Left lung (tissue), 10 donors: ENCODE data around the gene ZCWPW1. TPM values are rescaled to one million over a fixed set of nuclear protein-coding genes. Genes with fewer than 3 reads are reported as not detected.

ENCODE experiments used
- ATAC-seq: fragments of 200-7000 bp; cut with Tn5 transposase; one replicate; pipeline ENCODE4 v1.9.1; 2020; ENCODE audit warnings: moderate library complexity
- DNase-seq, 4 donors: peaks; one replicate each; pipeline ENCODE4 v3.0.0-alpha.2; 2013 to 2020
- H3K27ac ChIP-seq, 2 donors: fragments of 200-600 bp; sonication (generic) in 1 of 2; one replicate each; pipeline versions ENCODE4 v1.5.0 to v1.8.0; 2020 to 2021
- H3K27me3 ChIP-seq, 2 donors: fragments of 200-600 bp; sonication (generic) in 1 of 2; one replicate each; pipeline versions ENCODE4 v1.5.0 to v1.8.0; 2020 to 2021
- H3K36me3 ChIP-seq, 2 donors: fragments of 200-600 bp; sonication (generic) in 1 of 2; one replicate each; pipeline versions ENCODE4 v1.5.0 to v1.8.0; 2020 to 2021
- H3K4me1 ChIP-seq, 2 donors: fragments of 200-600 bp; one replicate each; pipeline ENCODE4 v1.8.0; 2021
- H3K4me3 ChIP-seq, 2 donors: fragments of 200-600 bp; sonication (generic) in 1 of 2; one replicate each; pipeline versions ENCODE4 v1.5.0 to v1.8.0; 2020 to 2021; ENCODE audit warnings: mild to moderate bottlenecking in 1 of 2
- H3K9me3 ChIP-seq, 2 donors: fragments of 200-600 bp; sonication (generic) in 1 of 2; one replicate each; pipeline versions ENCODE4 v1.5.0 to v1.8.0; 2020 to 2021
- intact Hi-C, 2 donors: fragments of 100-400 bp; cut with DNase I; formaldehyde crosslinking; loops; one replicate each; pipeline versions ENCODE4 v1.11.2 to v1.14.2; 2022
- polyA plus RNA-seq, 6 donors: library from polyadenylated mRNA; unstranded; fragments of 120-200 nt; gene quantifications; one replicate each; pipeline ENCODE4 v1.2.1, GENCODE V29; 2013; ENCODE audit not compliant: insufficient read length in 6 of 6
- total RNA-seq, 2 donors: library from RNA; stranded (reverse); fragmentation: NEBNext Ultra II Directional; extraction: Animal tissue kit (Norgen Biotek cat#: 25700); gene quantifications; one replicate each; pipeline ENCODE4 v1.2.1, GENCODE V29; 2021
- TF ChIP-seq, protein P1 (sequence below), 2 donors: fragments of 200-600 bp; sonication (generic) in 1 of 2; IDR thresholded peaks; one replicate each; pipeline versions ENCODE4 v1.5.0 to v1.8.0; 2021; ENCODE audit warnings: antibody characterized with exemption in 2 of 2
- donor health status: DM: no; HTN: yes; CAD: no.
- donor health status: DM: no; HTN: no; CAD: no.

ZCWPW1 gene
- total and polyA plus RNA-seq, 8 donors: 2.9 to 9.8 (median 8.6) TPM

- DNase-seq (peak; percentile 74 to 98 (median 88)), ATAC-seq (peak; percentile 81)
- Histone ChIP-seq H3K4me1 (peaks cover 6 to 53% of the 10 kb centered on the region in 2 donors), H3K9me3 (no peaks in the 10 kb centered on the region), H3K4me3 (no peak overlapping the region), H3K27ac (no peak overlapping the region), H3K36me3 (peaks cover 0 to 76% of the 10 kb centered on the region in 2 donors), H3K27me3 (no peaks in the 10 kb centered on the region)
- intact Hi-C loops: loop anchor here (5.0 to 10.0 kb wide), 2 partner anchors 88 to 215 kb away; no protein-coding TSS in a partner anchor
- TF ChIP-seq, protein P1, sequence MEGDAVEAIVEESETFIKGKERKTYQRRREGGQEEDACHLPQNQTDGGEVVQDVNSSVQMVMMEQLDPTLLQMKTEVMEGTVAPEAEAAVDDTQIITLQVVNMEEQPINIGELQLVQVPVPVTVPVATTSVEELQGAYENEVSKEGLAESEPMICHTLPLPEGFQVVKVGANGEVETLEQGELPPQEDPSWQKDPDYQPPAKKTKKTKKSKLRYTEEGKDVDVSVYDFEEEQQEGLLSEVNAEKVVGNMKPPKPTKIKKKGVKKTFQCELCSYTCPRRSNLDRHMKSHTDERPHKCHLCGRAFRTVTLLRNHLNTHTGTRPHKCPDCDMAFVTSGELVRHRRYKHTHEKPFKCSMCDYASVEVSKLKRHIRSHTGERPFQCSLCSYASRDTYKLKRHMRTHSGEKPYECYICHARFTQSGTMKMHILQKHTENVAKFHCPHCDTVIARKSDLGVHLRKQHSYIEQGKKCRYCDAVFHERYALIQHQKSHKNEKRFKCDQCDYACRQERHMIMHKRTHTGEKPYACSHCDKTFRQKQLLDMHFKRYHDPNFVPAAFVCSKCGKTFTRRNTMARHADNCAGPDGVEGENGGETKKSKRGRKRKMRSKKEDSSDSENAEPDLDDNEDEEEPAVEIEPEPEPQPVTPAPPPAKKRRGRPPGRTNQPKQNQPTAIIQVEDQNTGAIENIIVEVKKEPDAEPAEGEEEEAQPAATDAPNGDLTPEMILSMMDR (IDR thresholded peaks at IDR 0.05): peak; percentile 93 to 98
Observed at GRCh38 chr7:100469227-100470044, 40.9 kb upstream of the ZCWPW1 start.

DNA sequence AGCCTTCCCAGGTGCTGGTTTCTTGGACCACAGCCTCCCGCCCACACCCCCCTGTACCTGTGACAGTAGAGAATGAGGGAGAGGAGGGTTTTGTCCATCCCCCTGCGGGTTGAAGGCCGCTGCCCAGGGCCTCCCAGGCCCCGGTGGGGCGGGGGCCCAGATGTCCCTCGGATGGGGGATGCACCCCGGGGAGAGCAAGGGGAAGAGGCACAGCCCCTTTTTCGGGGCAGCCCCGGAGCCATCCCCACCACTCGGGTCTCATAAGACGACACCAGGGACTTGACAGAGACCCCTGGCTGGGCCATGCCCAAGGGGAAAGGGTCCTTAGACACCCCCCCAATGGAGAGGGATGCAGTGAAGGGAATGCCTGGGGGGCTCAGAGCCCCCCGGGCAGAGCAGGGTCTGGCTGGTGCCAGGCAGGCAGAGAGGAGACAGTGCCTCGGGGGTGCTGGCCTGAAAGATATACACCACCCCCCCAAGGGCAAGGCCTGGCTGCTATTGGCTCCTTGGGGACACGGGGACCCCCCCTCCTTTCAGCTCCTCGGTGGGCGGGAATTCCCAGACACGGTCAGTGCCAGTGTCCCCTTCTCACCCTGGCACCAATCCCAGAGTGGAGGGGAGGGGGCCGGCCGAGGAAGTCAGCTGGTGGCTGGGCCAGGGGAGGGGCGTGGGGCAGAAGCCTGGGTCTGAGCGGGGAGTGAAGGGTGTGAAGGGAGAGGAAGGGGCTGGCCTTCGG lies 39.3 kb upstream of the ZCWPW1 start:
- ATAC-seq (no peak), DNase-seq (peak in 1 of 4 donors; percentile 77)
- TF ChIP-seq, protein P1 (IDR thresholded peaks at IDR 0.05): no peak
- Histone ChIP-seq H3K27ac (no peak overlapping the region), H3K27me3 (no peaks in the 10 kb centered on the region), H3K9me3 (no peaks in the 10 kb centered on the region), H3K36me3 (peaks cover 0 to 67% of the 10 kb centered on the region in 2 donors), H3K4me1 (peaks cover 1 to 37% of the 10 kb centered on the region in 2 donors), H3K4me3 (no peak overlapping the region)
- intact Hi-C loops: no loop called here

DNA sequence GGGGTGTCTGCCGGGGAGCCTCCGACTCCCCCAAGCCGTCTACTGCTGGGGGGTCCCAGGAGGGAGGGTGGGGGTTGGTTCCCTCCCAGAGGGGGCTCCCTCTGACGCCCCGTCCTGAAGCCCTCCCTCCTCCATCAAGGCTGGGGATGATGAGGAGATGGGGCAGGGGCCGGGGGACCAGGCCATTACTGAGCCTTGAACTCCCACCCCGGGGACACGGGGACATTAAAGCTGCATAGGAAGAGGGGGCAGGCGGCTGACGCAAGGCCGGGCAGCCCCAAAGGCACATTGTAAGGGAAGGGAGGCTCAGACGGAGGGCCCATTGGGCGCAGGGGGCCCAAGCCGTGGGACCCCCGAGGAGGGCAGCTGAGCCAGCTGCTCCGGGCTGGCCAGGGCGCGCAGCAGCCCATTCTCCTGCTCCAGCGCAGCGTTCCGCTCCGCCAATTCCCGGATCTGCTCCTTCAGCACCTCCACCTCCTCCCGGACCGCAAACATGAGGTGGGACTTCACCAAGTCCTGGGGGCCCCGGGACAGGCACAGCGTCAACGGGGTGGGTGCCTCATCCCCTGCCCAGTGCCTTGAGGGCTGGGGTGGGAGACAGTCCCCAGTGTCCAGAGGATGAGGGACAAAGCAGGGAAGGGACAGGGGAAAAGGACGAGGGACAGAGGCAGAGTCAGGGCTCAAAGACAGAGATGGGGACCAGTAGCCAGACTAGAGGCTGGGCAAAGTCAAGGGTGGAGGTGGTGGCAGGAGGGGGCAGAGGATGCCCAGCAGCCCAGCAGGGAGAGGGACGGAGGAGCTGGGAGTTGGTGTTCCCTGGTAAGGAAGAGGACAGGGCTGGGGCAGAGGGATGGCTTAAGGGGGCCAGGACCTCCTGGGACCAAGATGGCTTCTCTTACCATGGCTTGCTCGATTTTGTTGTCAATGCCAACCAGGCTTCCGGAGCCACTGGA lies 38.4 kb upstream of the ZCWPW1 start:
- peaks cover 0 to 62% of the 10 kb centered on the region in 2 donors for H3K36me3 ChIP-seq
- ATAC-seq: no peak
- intact Hi-C loops: no loop called here
- H3K4me1 ChIP-seq: peaks cover 0 to 32% of the 10 kb centered on the region in 2 donors
- no peak overlapping the region for H3K27ac ChIP-seq
- no peak overlapping the region for H3K4me3 ChIP-seq
- TF ChIP-seq, protein P1 (IDR thresholded peaks at IDR 0.05): no peak
- no peak for DNase-seq
- H3K27me3 ChIP-seq: no peaks in the 10 kb centered on the region
- H3K9me3 ChIP-seq: no peaks in the 10 kb centered on the region

DNA sequence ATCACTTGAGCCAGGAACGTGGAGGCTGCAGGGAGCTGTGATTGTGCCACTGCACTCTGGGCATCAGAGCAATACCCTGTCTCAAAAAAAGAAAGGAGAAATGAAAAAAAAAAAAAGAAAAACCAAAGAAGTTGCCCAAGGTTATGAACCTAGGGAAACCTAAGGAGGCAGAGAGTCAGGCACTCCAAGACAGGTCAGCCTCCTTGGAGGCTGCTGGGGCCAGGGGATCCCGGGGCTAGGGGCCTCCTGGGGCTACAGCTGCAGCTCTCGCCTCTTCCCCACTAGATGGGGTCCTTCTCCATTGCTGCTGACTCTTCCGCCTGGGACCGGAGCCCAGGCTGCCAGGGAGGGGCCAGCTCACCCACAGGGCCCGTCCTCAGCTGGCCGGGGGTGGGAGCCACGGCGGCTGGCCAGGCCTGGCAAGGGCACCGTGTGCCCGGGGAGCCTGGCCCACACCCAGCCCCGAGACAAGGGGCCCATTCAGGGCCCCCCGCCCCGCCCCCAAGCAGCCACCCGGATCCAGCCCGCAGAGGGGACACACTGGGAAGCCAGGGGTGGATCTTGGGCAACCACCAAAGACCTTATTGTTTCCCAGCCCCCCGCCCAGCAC lies 37.3 kb upstream of the ZCWPW1 start:
- DNase-seq (peak; percentile 68 to 91 (median 82)), ATAC-seq (peak; percentile 92)
- Histone ChIP-seq H3K4me1 (peaks cover 0 to 32% of the 10 kb centered on the region in 2 donors), H3K36me3 (peaks cover 0 to 59% of the 10 kb centered on the region in 2 donors), H3K27me3 (no peaks in the 10 kb centered on the region), H3K4me3 (no peak overlapping the region), H3K27ac (peak overlapping the region in 1 of 2 donors; percentile 37), H3K9me3 (no peaks in the 10 kb centered on the region)
- intact Hi-C loops: no loop called here
- TF ChIP-seq, protein P1 (IDR thresholded peaks at IDR 0.05): peak; percentile 54 to 55
